Measurements from ENCODE around the gene CRYBB3.
"Not testable (repeated sequence)": the region's sequence is repeated elsewhere in the genome, so short reads cannot be mapped to it uniquely, and the experiment has no call there.

The CRYBB3 gene

GRCh38 chr22:25207553-25208157, 8.0 kb downstream of the CRYBB3 start:
- DNase-seq: no peak

- DNase-seq: no peak
Measured at GRCh38 chr22:25208328-25208727, 8.7 kb downstream of the CRYBB3 start.

GRCh38 chr22:25208743-25209505, 9.3 kb downstream of the CRYBB3 start:
- no peak for DNase-seq

- no peak for DNase-seq
Measured at GRCh38 chr22:25210793-25211192, 11.1 kb downstream of the CRYBB3 start.

GRCh38 chr22:25212337-25212736, 12.7 kb downstream of the CRYBB3 start:
- no peak for DNase-seq

GRCh38 chr22:25213221-25213620, 13.6 kb downstream of the CRYBB3 start:
- no peak for DNase-seq

GRCh38 chr22:25216230-25216629, 16.6 kb downstream of the CRYBB3 start:
- no peak for DNase-seq

- no peak for DNase-seq
Measured at GRCh38 chr22:25219211-25219689, 19.6 kb downstream of the CRYBB3 start, which contains the start of gene CRYBB2. CRYBB2 (plus strand) TSS chr22:25219639; CDS start chr22:25221430, 1,791 bp downstream.

GRCh38 chr22:25219948-25220442, 20.3 kb downstream of the CRYBB3 start:
- no peak for DNase-seq

- no peak for DNase-seq
Measured at GRCh38 chr22:25221790-25222189, 22.1 kb downstream of the CRYBB3 start.

GRCh38 chr22:25223269-25223850, 23.7 kb downstream of the CRYBB3 start:
- no peak for DNase-seq

GRCh38 chr22:25228822-25229221, 29.2 kb downstream of the CRYBB3 start:
- no peak for DNase-seq

GRCh38 chr22:25230760-25231159, 31.1 kb downstream of the CRYBB3 start:
- not testable (repeated sequence) for DNase-seq

GRCh38 chr22:25232301-25232700, 32.6 kb downstream of the CRYBB3 start:
- DNase-seq: no peak

- DNase-seq: not testable (repeated sequence)
Measured at GRCh38 chr22:25233706-25234105, 34.0 kb downstream of the CRYBB3 start.

GRCh38 chr22:25235547-25236290, 36.1 kb downstream of the CRYBB3 start:
- DNase-seq: peak; percentile 79

GRCh38 chr22:25236417-25236816, 36.8 kb downstream of the CRYBB3 start:
- no peak for DNase-seq

GRCh38 chr22:25237503-25237902, 37.8 kb downstream of the CRYBB3 start:
- DNase-seq: no peak

- DNase-seq: not testable (repeated sequence)
Measured at GRCh38 chr22:25238058-25238457, 38.4 kb downstream of the CRYBB3 start.

GRCh38 chr22:25255169-25255568, 55.5 kb downstream of the CRYBB3 start:
- DNase-seq: not testable (repeated sequence)
